KMS-11 (cell line): ENCODE data around the gene MID1IP1.

Experiments
- H2AFZ ChIP-seq: fragments of 200-600 bp; sonication (generic); 2 replicates; pipeline ENCODE4 v1.6.1; 2016; ENCODE audit warnings: antibody characterized with exemption, mixed run types, low read depth
- H3K27ac ChIP-seq: fragments of 200-600 bp; sonication (generic); 2 replicates; pipeline ENCODE4 v1.6.1; 2016; ENCODE audit warnings: mild to moderate bottlenecking, mixed run types
- H3K27me3 ChIP-seq: fragments of 200-600 bp; sonication (generic); 2 replicates; pipeline ENCODE4 v1.6.1; 2017; ENCODE audit warnings: mild to moderate bottlenecking, low read depth, mixed run types, moderate library complexity; ENCODE audit not compliant: insufficient read depth
- H3K36me3 ChIP-seq: fragments of 200-600 bp; sonication (generic); 2 replicates; pipeline ENCODE4 v1.6.1; 2017; ENCODE audit warnings: mild to moderate bottlenecking, mixed run types; ENCODE audit not compliant: insufficient read depth
- H3K4me1 ChIP-seq: fragments of 200-600 bp; sonication (generic); 2 replicates; pipeline ENCODE4 v1.6.1; 2016; ENCODE audit warnings: mild to moderate bottlenecking, low read depth, mixed run types; ENCODE audit not compliant: poor library complexity, severe bottlenecking
- H3K4me2 ChIP-seq: fragments of 200-600 bp; sonication (generic); 2 replicates; pipeline ENCODE4 v1.7.0; 2016; ENCODE audit warnings: mild to moderate bottlenecking, mixed run types
- H3K4me3 ChIP-seq: fragments of 200-600 bp; sonication (generic); IDR thresholded peaks from 2 replicates; pipeline ENCODE4 v1.6.1; 2017; ENCODE audit warnings: low read depth, low read length, mixed read lengths; ENCODE audit not compliant: insufficient read depth
- H3K79me2 ChIP-seq: fragments of 200-600 bp; sonication (generic); 2 replicates; pipeline ENCODE4 v1.6.1; 2016; ENCODE audit warnings: low read depth, mixed run types; ENCODE audit not compliant: insufficient read depth
- H3K9ac ChIP-seq: fragments of 200-600 bp; sonication (generic); 2 replicates; pipeline ENCODE4 v1.6.1; 2016; ENCODE audit warnings: mild to moderate bottlenecking, mixed run types
- H4K20me1 ChIP-seq: fragments of 200-600 bp; sonication (generic); 2 replicates; pipeline ENCODE4 v1.6.1; 2016; ENCODE audit warnings: mild to moderate bottlenecking, mixed run types; ENCODE audit not compliant: insufficient read depth
- CTCF ChIP-seq: fragments of 200-600 bp; sonication (generic); conservative IDR thresholded peaks from 2 replicates; pipeline ENCODE4 v1.6.1; 2017; ENCODE audit warnings: low read depth, mild to moderate bottlenecking, antibody characterized with exemption, low read length, moderate library complexity, mixed read lengths

The MID1IP1 gene

GRCh38 chrX:38807873-38808272 lies 6.6 kb downstream of the MID1IP1 start:
- peak overlapping the region; percentile 96; the same call in 1 of the 2 replicates for H3K4me2 ChIP-seq
- peak overlapping the region; percentile 31; the same call in 1 of the 2 replicates for H3K27ac ChIP-seq
- H3K9ac ChIP-seq, result no peak overlapping the region
- H3K4me3 ChIP-seq, result no peak overlapping the region
- H4K20me1 ChIP-seq, result no peaks in the 10 kb centered on the region
- no peak for TF ChIP-seq CTCF
- H3K27me3 ChIP-seq, result no peaks in the 10 kb centered on the region
- no peaks in the 10 kb centered on the region for H3K36me3 ChIP-seq
- H2AFZ ChIP-seq, result no peak overlapping the region
- H3K4me1 ChIP-seq, result peaks cover 62% of the 10 kb centered on the region
- H3K79me2 ChIP-seq, result peaks cover 45% of the 10 kb centered on the region

GRCh38 chrX:38811515-38812243 lies 10.4 kb downstream of the MID1IP1 start:
- Histone ChIP-seq H3K79me2 (peaks cover 9% of the 10 kb centered on the region), H3K4me1 (peaks cover 62% of the 10 kb centered on the region), H3K27me3 (no peaks in the 10 kb centered on the region), H2AFZ (peak overlapping the region; percentile 34; the same call in 1 of the 2 replicates), H3K27ac (peak overlapping the region; percentile 52), H3K4me2 (peak overlapping the region; percentile 72), H3K9ac (no peak overlapping the region), H3K36me3 (no peaks in the 10 kb centered on the region), H3K4me3 (no peak overlapping the region), H4K20me1 (no peaks in the 10 kb centered on the region)
- no peak for TF ChIP-seq CTCF

GRCh38 chrX:38816155-38816554 lies 14.9 kb downstream of the MID1IP1 start:
- no peak overlapping the region for H3K4me3 ChIP-seq
- peak overlapping the region; percentile 77; the same call in 1 of the 2 replicates for H2AFZ ChIP-seq
- no peak for TF ChIP-seq CTCF
- H3K27me3 ChIP-seq, result no peaks in the 10 kb centered on the region
- no peak overlapping the region for H3K27ac ChIP-seq
- peaks cover 29% of the 10 kb centered on the region for H3K4me1 ChIP-seq
- no peaks in the 10 kb centered on the region for H3K36me3 ChIP-seq
- H3K79me2 ChIP-seq, result no peaks in the 10 kb centered on the region
- no peak overlapping the region for H3K9ac ChIP-seq
- no peaks in the 10 kb centered on the region for H4K20me1 ChIP-seq
- no peak overlapping the region for H3K4me2 ChIP-seq

GRCh38 chrX:38817004-38817703 lies 15.9 kb downstream of the MID1IP1 start:
- Histone ChIP-seq H3K79me2 (no peaks in the 10 kb centered on the region), H3K36me3 (no peaks in the 10 kb centered on the region), H3K4me2 (peak overlapping the region; percentile 46), H3K27me3 (no peaks in the 10 kb centered on the region), H4K20me1 (no peaks in the 10 kb centered on the region), H3K4me3 (no peak overlapping the region), H3K4me1 (peaks cover 19% of the 10 kb centered on the region), H2AFZ (peak overlapping the region; percentile 77), H3K9ac (no peak overlapping the region), H3K27ac (peak overlapping the region; percentile 11; the same call in 1 of the 2 replicates)
- no peak for TF ChIP-seq CTCF
